ENCODE data around the gene HCN2.
"Not testable (repeated sequence)": the region's sequence is repeated elsewhere in the genome, so short reads cannot be mapped to it uniquely, and the experiment has no call there.

The HCN2 gene

GRCh38 chr19:597406-598315 lies 8.0 kb downstream of the HCN2 start:
- Mint-ChIP-seq H3K4me1 (peaks cover 7 to 9% of the 10 kb centered on the region in 2 donors), H3K27ac (no peak overlapping the region), H3K9me3 (peaks cover 7 to 10% of the 10 kb centered on the region in 2 donors), H3K27me3 (peaks cover 20 to 36% of the 10 kb centered on the region in 2 donors), H3K36me3 (peaks cover 2 to 5% of the 10 kb centered on the region in 2 donors), H3K4me3 (no peak overlapping the region)
- DNase-seq (no peak), ATAC-seq (replicated peaks) (no peak)

GRCh38 chr19:601310-601709 lies 11.6 kb downstream of the HCN2 start:
- Mint-ChIP-seq H3K4me1 (no peaks in the 10 kb centered on the region), H3K4me3 (no peak overlapping the region), H3K9me3 (peaks cover 10% of the 10 kb centered on the region in 2 donors), H3K27me3 (peaks cover 0 to 3% of the 10 kb centered on the region in 2 donors), H3K27ac (no peak overlapping the region), H3K36me3 (peaks cover 2 to 6% of the 10 kb centered on the region in 2 donors)
- ATAC-seq (replicated peaks), result no peak
- no peak for DNase-seq

- ATAC-seq (replicated peaks) (no peak), DNase-seq (no peak)
- Mint-ChIP-seq H3K4me3 (no peak overlapping the region), H3K4me1 (no peaks in the 10 kb centered on the region), H3K27me3 (no peaks in the 10 kb centered on the region), H3K9me3 (peaks cover 10% of the 10 kb centered on the region in 2 donors), H3K36me3 (peaks cover 2 to 6% of the 10 kb centered on the region in 2 donors), H3K27ac (no peak overlapping the region)
Observed at GRCh38 chr19:601790-602189, 12.1 kb downstream of the HCN2 start.

- no peaks in the 10 kb centered on the region for H3K27me3 Mint-ChIP-seq
- H3K9me3 Mint-ChIP-seq, result peaks cover 10% of the 10 kb centered on the region in 2 donors
- no peak overlapping the region for H3K4me3 Mint-ChIP-seq
- H3K27ac Mint-ChIP-seq, result no peak overlapping the region
- peaks cover 2 to 6% of the 10 kb centered on the region in 2 donors for H3K36me3 Mint-ChIP-seq
- H3K4me1 Mint-ChIP-seq, result no peaks in the 10 kb centered on the region
- no peak for ATAC-seq (replicated peaks)
- DNase-seq, result no peak
Observed at GRCh38 chr19:602391-603301, 13.0 kb downstream of the HCN2 start.

DNA sequence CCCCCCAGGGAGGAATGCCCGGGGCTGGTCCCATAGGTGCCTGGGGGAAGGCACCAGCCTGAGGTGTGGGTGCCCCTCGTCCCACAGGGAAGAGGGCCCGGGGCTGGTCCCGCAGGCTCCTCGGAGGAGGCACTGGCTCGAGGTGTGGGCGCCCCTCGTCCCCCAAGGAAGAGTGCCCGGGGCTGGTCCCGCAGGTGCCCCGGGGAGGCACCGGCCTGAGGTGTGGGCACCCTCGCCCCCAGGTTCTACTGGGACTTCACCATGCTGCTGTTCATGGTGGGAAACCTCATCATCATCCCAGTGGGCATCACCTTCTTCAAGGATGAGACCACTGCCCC lies 13.6 kb downstream of the HCN2 start:
- not testable (repeated sequence) for H3K27ac Mint-ChIP-seq; H3K36me3 Mint-ChIP-seq; H3K4me3 Mint-ChIP-seq; DNase-seq; H3K27me3 Mint-ChIP-seq; ATAC-seq (replicated peaks); H3K4me1 Mint-ChIP-seq
- H3K9me3 Mint-ChIP-seq, result peaks cover 10% of the 10 kb centered on the region in 2 donors

- not testable (repeated sequence) for H3K4me1 Mint-ChIP-seq, H3K27me3 Mint-ChIP-seq, H3K4me3 Mint-ChIP-seq, H3K36me3 Mint-ChIP-seq, DNase-seq, H3K27ac Mint-ChIP-seq
- H3K9me3 Mint-ChIP-seq, result peaks cover 10% of the 10 kb centered on the region in 2 donors
- peak; percentile 53 to 58 for ATAC-seq (replicated peaks)
Observed at GRCh38 chr19:603779-604178, 14.1 kb downstream of the HCN2 start.

DNA sequence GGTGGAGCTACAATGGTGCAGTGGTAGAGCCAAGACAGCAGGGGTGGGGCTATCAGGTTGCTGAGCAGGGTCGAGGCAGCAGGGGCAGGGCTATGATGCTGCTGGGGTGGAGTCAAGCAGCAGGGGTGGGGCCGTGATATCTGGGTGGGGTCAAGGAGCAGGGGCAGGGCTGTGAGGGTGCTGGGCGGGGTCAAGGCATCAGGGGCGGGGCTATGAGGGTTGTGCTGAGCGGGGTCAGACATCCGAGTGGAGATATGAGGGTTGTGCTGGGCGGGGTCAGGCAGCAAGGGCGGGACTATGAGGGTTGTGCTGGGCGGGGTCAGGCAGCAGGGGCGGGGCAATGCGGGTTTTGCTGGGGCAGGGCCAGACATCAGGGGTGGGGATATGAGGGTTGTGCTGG lies 14.7 kb downstream of the HCN2 start:
- no peak overlapping the region for H3K27ac Mint-ChIP-seq
- H3K36me3 Mint-ChIP-seq, result peaks cover 2 to 6% of the 10 kb centered on the region in 2 donors
- H3K4me3 Mint-ChIP-seq, result no peak overlapping the region
- H3K9me3 Mint-ChIP-seq, result peaks cover 10% of the 10 kb centered on the region in 2 donors
- DNase-seq (no peak), ATAC-seq (replicated peaks) (peak; percentile 78 to 81)
- H3K27me3 Mint-ChIP-seq, result no peaks in the 10 kb centered on the region
- H3K4me1 Mint-ChIP-seq, result no peaks in the 10 kb centered on the region

GRCh38 chr19:605061-605971 lies 15.6 kb downstream of the HCN2 start:
- H3K4me1 Mint-ChIP-seq; H3K4me3 Mint-ChIP-seq; H3K27ac Mint-ChIP-seq; H3K27me3 Mint-ChIP-seq; DNase-seq; H3K36me3 Mint-ChIP-seq; ATAC-seq (replicated peaks): not testable (repeated sequence)
- peaks cover 10% of the 10 kb centered on the region in 2 donors for H3K9me3 Mint-ChIP-seq

DNA sequence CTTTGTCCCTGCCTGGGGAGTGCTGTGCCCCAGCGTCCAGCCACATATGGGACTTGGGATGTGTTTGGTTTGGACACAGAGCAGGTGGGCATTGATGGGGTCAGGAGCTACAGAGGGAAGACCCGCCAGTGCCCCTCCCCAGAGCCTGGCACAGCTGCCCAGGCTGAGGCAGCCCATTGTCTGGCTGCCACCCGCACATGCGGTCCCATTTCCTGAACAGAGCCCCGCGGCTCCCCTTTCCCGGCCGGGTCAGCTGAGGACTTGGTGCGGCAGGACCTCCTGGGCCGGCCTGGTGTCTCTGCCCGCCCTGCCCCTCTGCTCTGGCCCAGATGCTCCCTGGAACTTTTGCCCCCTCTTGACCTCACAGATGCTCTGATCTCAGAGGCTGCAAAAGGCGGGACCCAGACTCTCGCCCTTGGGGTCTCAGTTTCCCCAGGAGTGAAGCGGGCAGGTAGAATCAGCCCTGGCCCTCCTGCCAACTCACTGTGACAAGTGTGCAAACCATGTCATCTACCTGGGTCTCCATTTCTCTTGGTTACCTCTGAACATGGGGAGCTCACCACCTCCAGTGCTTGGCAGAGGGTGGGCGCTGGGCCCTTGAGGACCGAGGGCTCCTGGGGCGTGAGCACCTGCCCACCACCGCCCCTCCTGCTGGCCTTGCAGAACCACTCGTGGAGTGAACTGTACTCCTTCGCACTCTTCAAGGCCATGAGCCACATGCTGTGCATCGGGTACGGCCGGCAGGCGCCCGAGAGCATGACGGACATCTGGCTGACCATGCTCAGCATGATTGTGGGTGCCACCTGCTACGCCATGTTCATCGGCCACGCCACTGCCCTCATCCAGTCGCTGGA lies 17.8 kb downstream of the HCN2 start:
- ATAC-seq (replicated peaks) (no peak), DNase-seq (no peak)
- Mint-ChIP-seq H3K4me1 (peaks cover 8 to 12% of the 10 kb centered on the region in 2 donors), H3K9me3 (peaks cover 2 to 5% of the 10 kb centered on the region in 2 donors), H3K36me3 (peaks cover under 1 to 5% of the 10 kb centered on the region in 2 donors), H3K4me3 (no peak overlapping the region), H3K27ac (no peak overlapping the region), H3K27me3 (no peaks in the 10 kb centered on the region)

- peaks cover 8 to 12% of the 10 kb centered on the region in 2 donors for H3K4me1 Mint-ChIP-seq
- H3K27ac Mint-ChIP-seq, result no peak overlapping the region
- no peaks in the 10 kb centered on the region for H3K27me3 Mint-ChIP-seq
- H3K36me3 Mint-ChIP-seq, result peaks cover 2 to 11% of the 10 kb centered on the region in 2 donors
- DNase-seq (no peak), ATAC-seq (replicated peaks) (no peak)
- no peak overlapping the region for H3K4me3 Mint-ChIP-seq
- peaks cover 0 to 3% of the 10 kb centered on the region in 2 donors for H3K9me3 Mint-ChIP-seq
Observed at GRCh38 chr19:608155-609003, 18.7 kb downstream of the HCN2 start.

GRCh38 chr19:609004-609346 lies 19.3 kb downstream of the HCN2 start:
- Mint-ChIP-seq H3K4me3 (no peak overlapping the region), H3K27me3 (no peaks in the 10 kb centered on the region), H3K36me3 (peaks cover 2 to 11% of the 10 kb centered on the region in 2 donors), H3K4me1 (peaks cover 8 to 12% of the 10 kb centered on the region in 2 donors), H3K9me3 (peaks cover 0 to 3% of the 10 kb centered on the region in 2 donors), H3K27ac (no peak overlapping the region)
- no peak for DNase-seq
- ATAC-seq (replicated peaks), result no peak

DNA sequence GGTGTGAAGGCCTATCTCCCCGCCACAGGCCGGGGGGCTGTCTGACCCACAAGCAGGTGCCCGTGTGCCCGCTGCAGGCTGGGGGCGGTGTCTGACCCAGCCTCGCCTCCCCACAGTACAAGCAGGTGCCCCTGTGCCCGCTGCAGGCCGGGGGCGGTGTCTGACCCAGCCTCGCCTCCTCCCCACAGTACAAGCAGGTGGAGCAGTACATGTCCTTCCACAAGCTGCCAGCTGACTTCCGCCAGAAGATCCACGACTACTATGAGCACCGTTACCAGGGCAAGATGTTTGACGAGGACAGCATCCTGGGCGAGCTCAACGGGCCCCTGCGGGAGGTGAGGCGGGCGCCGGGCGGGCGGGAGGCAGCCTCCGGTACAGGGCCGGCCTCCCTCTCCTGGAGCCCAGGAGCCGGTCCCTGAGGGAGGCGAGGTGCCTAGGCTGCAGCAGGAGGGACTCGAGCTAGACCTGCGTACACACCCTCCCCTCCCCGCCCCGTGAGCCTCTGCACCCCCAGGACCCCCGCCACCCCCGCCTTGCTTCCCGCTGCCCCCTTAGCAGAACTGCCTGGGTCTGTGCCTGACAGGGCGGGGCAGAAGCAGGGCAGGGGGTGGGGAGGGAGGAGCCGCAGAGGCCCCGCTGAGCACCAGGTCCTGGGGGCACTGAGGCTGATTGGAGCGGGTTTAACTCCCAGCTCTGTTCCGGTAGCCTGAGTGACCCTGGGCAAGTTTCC lies 20.6 kb downstream of the HCN2 start:
- ATAC-seq (replicated peaks), result peak; percentile 48 to 62
- H3K36me3 Mint-ChIP-seq, result peaks cover 4 to 19% of the 10 kb centered on the region in 2 donors

More for the DNA sequence above, 20.6 kb downstream of the HCN2 start:
- DNase-seq, result no peak
- Mint-ChIP-seq H3K27me3 (no peaks in the 10 kb centered on the region), H3K9me3 (no peaks in the 10 kb centered on the region), H3K27ac (peak overlapping the region; percentile 86), H3K4me3 (peak overlapping the region; percentile 74 to 80), H3K4me1 (peaks cover 12% of the 10 kb centered on the region in 2 donors)
